OCI-LY3 (cell line): Measurements from ENCODE around the gene CHAD.
A peak's percentile ranks its signal among the peaks of the same experiment; 100 is the strongest.

Experiments used
- H2AFZ ChIP-seq: fragments of 200-600, 300-600 bp; shearing (Covaris generic); 2 replicates; pipeline ENCODE4 v1.6.0; 2014; ENCODE audit warnings: antibody characterized with exemption, low read depth, low read length
- H3K27ac ChIP-seq: fragments of 200-600, 300-600 bp; sonication (generic); 2 replicates; pipeline ENCODE4 v1.5.1; 2014; ENCODE audit warnings: mild to moderate bottlenecking, low read length, moderate library complexity, mixed read lengths
- H3K27me3 ChIP-seq: fragments of 200-600, 300-600 bp; sonication (generic); 2 replicates; pipeline ENCODE4 v1.6.1; 2014; ENCODE audit warnings: low read depth, low read length, mixed read lengths
- H3K36me3 ChIP-seq: fragments of 200-600, 300-600 bp; sonication (generic); replicated peaks from 2 replicates; pipeline ENCODE3; 2014; ENCODE audit warnings: low read depth, low read length, mixed read lengths
- H3K4me1 ChIP-seq: fragments of 300-600, 200-600 bp; sonication (generic); 2 replicates; pipeline ENCODE4 v1.6.1; 2014; ENCODE audit warnings: low read length, mixed read lengths
- H3K4me2 ChIP-seq: fragments of 200-600, 300-600 bp; sonication (generic); 2 replicates; pipeline ENCODE4 v1.6.1; 2014; ENCODE audit warnings: low read length, mixed read lengths
- H3K4me3 ChIP-seq: fragments of 300-600, 200-600 bp; sonication (generic); 2 replicates; pipeline ENCODE4 v1.5.1; 2014; ENCODE audit warnings: antibody characterized with exemption, mild to moderate bottlenecking, low read length, moderate library complexity
- H3K79me2 ChIP-seq: fragments of 300-600, 200-600 bp; shearing (Covaris generic); 2 replicates; pipeline ENCODE4 v1.6.1; 2014; ENCODE audit warnings: mild to moderate bottlenecking, low read length, mixed read lengths
- H3K9ac ChIP-seq: fragments of 300-600, 200-600 bp; shearing (Covaris generic); 2 replicates; pipeline ENCODE4 v1.6.0; 2014; ENCODE audit warnings: mild to moderate bottlenecking, low read length, moderate library complexity
- H3K9me3 ChIP-seq: fragments of 200-600, 300-600 bp; shearing (Covaris generic); 2 replicates; pipeline ENCODE4 v1.6.1; 2014; ENCODE audit warnings: low read length, mixed read lengths; ENCODE audit not compliant: insufficient read depth
- H4K20me1 ChIP-seq: fragments of 200-600, 300-600 bp; sonication (generic); 2 replicates; pipeline ENCODE4 v1.6.1; 2016; ENCODE audit warnings: low read length, mixed read lengths; ENCODE audit not compliant: insufficient read depth
- EZH2phosphoT487 ChIP-seq: fragments of 200-600 bp; shearing (Covaris generic); IDR thresholded peaks from 2 replicates; pipeline ENCODE4 v1.6.1; 2018; ENCODE audit warnings: antibody characterized with exemption, mixed run types, low read depth
- TF ChIP-seq, protein P1 (sequence below): fragments of 200-600, 300-600 bp; sonication (generic); IDR thresholded peaks from 2 replicates; pipeline ENCODE4 v1.5.1; 2014; ENCODE audit warnings: antibody characterized with exemption, low read length, low read depth

Gene CHAD

DNA sequence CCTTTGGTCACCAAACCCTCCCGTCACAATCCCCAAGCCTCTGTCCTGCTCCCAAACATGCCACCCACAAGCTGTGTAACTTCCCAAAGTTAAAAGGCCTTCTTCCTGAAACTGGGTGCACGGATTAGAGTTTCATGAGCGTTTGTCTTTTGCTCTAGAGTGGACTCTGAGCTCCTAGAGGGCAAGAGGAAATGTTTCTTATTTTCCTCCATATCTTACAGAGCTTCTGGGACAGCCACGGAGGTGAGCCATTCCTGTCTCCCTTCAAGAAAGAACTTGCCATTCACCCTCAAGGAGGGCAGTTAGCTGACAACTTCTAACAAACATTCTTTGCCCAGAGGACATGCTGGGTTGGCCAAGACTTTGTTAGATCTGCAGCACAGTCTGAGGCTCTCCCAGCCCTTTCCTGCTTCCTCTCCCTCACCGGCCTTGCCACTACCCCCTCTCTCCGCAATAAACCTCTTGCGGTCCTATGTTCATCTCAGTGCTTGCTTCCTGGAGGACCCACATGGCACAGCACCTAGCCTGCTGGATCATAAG is 37.0 kb upstream of the CHAD start:
- H3K36me3 ChIP-seq, result peaks cover 3% of the 10 kb centered on the region
- H3K27me3 ChIP-seq, result 0 out of 2 replicates have a peak, but pooled peaks cover 3% of the 10 kb centered on the region
- no peaks in the 10 kb centered on the region for H3K9me3 ChIP-seq
- H3K4me1 ChIP-seq, result peaks cover 17% of the 10 kb centered on the region
- no peak overlapping the region for H3K27ac ChIP-seq
- H2AFZ ChIP-seq, result no peak overlapping the region
- no peak overlapping the region for H3K9ac ChIP-seq
- peaks cover 18% of the 10 kb centered on the region for H3K79me2 ChIP-seq
- H3K4me3 ChIP-seq, result no peak overlapping the region
- H3K4me2 ChIP-seq, result no peak overlapping the region
- TF ChIP-seq, protein P1, sequence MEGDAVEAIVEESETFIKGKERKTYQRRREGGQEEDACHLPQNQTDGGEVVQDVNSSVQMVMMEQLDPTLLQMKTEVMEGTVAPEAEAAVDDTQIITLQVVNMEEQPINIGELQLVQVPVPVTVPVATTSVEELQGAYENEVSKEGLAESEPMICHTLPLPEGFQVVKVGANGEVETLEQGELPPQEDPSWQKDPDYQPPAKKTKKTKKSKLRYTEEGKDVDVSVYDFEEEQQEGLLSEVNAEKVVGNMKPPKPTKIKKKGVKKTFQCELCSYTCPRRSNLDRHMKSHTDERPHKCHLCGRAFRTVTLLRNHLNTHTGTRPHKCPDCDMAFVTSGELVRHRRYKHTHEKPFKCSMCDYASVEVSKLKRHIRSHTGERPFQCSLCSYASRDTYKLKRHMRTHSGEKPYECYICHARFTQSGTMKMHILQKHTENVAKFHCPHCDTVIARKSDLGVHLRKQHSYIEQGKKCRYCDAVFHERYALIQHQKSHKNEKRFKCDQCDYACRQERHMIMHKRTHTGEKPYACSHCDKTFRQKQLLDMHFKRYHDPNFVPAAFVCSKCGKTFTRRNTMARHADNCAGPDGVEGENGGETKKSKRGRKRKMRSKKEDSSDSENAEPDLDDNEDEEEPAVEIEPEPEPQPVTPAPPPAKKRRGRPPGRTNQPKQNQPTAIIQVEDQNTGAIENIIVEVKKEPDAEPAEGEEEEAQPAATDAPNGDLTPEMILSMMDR, result no peak
- H4K20me1 ChIP-seq, result no peaks in the 10 kb centered on the region

DNA sequence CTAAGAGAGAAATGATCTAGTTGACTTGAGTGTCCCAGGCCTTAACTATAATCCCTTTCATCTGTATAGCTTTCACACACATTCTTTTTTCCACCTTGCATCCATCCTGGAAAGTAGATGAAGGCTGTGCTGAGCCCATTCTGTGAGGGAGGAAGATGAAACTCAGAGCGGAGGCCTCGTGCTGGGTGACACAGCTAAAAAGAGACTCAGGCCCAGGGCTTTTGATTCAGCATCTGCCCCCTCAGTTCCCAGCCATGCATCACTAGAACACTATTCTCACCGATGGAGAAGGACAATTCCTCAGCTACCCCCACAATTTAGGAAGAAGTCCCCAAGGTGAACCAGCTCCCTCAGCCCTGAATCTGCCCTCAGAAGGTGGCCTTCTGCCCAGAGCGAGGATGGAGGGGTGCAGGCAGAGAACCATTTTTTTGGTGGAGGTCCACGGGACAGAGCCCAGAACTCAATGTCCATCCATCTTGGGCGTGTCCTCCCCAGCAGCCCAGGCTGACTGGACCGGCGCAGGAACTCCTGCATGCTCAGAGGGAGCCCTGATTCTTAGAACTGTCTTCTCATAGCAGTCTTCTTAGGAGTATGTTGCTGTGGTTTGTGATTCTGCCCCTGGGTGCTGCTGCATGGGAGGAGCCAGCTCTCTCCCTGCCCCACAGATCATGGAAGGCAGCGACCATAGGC is 33.8 kb upstream of the CHAD start:
- 0 out of 2 replicates have a peak, but pooled peaks cover 3% of the 10 kb centered on the region for H3K27me3 ChIP-seq
- H3K36me3 ChIP-seq, result no peaks in the 10 kb centered on the region
- no peak overlapping the region for H3K4me2 ChIP-seq
- H3K9me3 ChIP-seq, result no peaks in the 10 kb centered on the region
- no peaks in the 10 kb centered on the region for H3K79me2 ChIP-seq
- H2AFZ ChIP-seq, result no peak overlapping the region; the same call in 1 of the 2 replicates
- H3K4me3 ChIP-seq, result no peak overlapping the region
- H3K4me1 ChIP-seq, result peaks cover under 1% of the 10 kb centered on the region; the same call in 1 of the 2 replicates
- H3K27ac ChIP-seq, result no peak overlapping the region
- TF ChIP-seq EZH2phosphoT487, result no peak
- TF ChIP-seq, protein P1, result no peak
- H3K9ac ChIP-seq, result no peak overlapping the region
- H4K20me1 ChIP-seq, result no peaks in the 10 kb centered on the region

DNA sequence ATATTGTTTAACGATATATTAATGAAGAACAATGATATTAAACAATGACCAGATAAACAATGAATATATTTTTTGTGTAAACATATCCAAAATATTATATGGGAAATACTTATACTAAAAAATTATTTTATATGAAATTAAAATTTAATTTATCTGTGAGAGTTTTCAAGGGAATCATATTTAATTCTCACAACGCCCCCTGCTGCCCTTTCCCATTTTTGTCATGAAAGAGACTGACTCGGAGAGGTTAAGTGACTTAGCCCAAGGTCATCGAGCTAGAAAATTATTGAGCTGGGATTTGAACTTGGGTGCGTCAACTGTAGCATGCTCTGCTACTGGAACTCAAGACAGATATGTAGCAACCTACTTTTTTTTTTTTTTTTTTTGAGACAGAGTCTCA is 32.4 kb upstream of the CHAD start:
- H3K4me2 ChIP-seq, result no peak overlapping the region
- no peak overlapping the region for H3K9ac ChIP-seq
- no peaks in the 10 kb centered on the region for H3K4me1 ChIP-seq
- no peaks in the 10 kb centered on the region for H3K9me3 ChIP-seq
- H3K36me3 ChIP-seq, result no peaks in the 10 kb centered on the region
- no peak overlapping the region for H2AFZ ChIP-seq
- no peak overlapping the region for H3K27ac ChIP-seq
- no peaks in the 10 kb centered on the region for H4K20me1 ChIP-seq
- 0 out of 2 replicates have a peak, but pooled peaks cover 3% of the 10 kb centered on the region for H3K27me3 ChIP-seq
- no peaks in the 10 kb centered on the region for H3K79me2 ChIP-seq
- TF ChIP-seq, protein P1, result peak; percentile 36
- TF ChIP-seq EZH2phosphoT487, result no peak
- no peak overlapping the region for H3K4me3 ChIP-seq

DNA sequence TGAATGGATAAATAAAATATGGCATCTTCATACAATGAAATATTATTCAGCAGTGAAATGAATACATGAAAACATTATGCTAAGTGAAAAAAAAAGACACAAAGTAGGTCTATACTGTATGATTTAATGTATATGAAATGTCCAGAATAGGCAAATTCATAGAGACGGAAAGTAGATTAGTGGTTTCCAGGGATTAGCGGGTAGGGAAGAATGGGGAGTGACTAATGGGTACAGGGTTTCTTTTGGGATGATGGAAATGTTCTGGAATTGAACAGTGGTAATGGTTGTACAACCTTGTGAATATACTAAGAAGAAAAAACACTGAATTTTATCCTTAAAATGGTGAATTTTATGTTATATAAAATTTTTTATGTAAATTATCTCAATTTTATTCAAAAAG is 31.0 kb upstream of the CHAD start:
- H3K36me3 ChIP-seq, result no peaks in the 10 kb centered on the region
- no peak overlapping the region for H2AFZ ChIP-seq
- no peak overlapping the region for H3K9ac ChIP-seq
- no peak for TF ChIP-seq EZH2phosphoT487
- TF ChIP-seq, protein P1, result no peak
- no peak overlapping the region for H3K4me2 ChIP-seq
- no peaks in the 10 kb centered on the region for H3K4me1 ChIP-seq
- H3K27me3 ChIP-seq, result 0 out of 2 replicates have a peak, but pooled peaks cover 3% of the 10 kb centered on the region
- no peak overlapping the region for H3K4me3 ChIP-seq
- H3K79me2 ChIP-seq, result no peaks in the 10 kb centered on the region
- H4K20me1 ChIP-seq, result no peaks in the 10 kb centered on the region
- no peak overlapping the region for H3K27ac ChIP-seq
- no peaks in the 10 kb centered on the region for H3K9me3 ChIP-seq
